Subcutaneous adipose tissue (tissue), 4 donors: ENCODE results near the gene FRMD4A. TPM values are rescaled to one million over a fixed set of nuclear protein-coding genes. Genes with fewer than 3 reads are reported as not detected.

Source experiments
- CTCF ChIP-seq: fragments of 450-650 bp; IDR thresholded peaks from one replicate; pipeline ENCODE4 v1.5.1; 2016; ENCODE audit warnings: low read depth, mild to moderate bottlenecking, control low read depth, antibody characterized with exemption, moderate library complexity
- total RNA-seq, 4 donors: library from RNA; depleted of rRNA; stranded (reverse); fragments of >200 nt; gene quantifications; one replicate each; pipeline ENCODE4 v1.1.0, GENCODE V29; 2016

Gene FRMD4A
- total RNA-seq, 4 donors from 2014 or later: 70.0 to 206 (median 81.4) TPM

GRCh38 chr10:13704964-13705363, 625.8 kb downstream of the FRMD4A start:
- no peak for TF ChIP-seq CTCF

GRCh38 chr10:13703997-13704536, 626.7 kb downstream of the FRMD4A start:
- no peak for TF ChIP-seq CTCF

- no peak for TF ChIP-seq CTCF
Measured at GRCh38 chr10:13703101-13703818, 627.5 kb downstream of the FRMD4A start.

GRCh38 chr10:13701157-13701919, 629.4 kb downstream of the FRMD4A start:
- TF ChIP-seq CTCF: no peak

- no peak for TF ChIP-seq CTCF
Measured at GRCh38 chr10:13700473-13701144, 630.1 kb downstream of the FRMD4A start.

- no peak for TF ChIP-seq CTCF
Measured at GRCh38 chr10:13699216-13699615, 631.5 kb downstream of the FRMD4A start.

GRCh38 chr10:13698217-13698616, 632.5 kb downstream of the FRMD4A start:
- no peak for TF ChIP-seq CTCF
